ENCODE results near the gene PDSS2.

PDSS2 gene

DNA sequence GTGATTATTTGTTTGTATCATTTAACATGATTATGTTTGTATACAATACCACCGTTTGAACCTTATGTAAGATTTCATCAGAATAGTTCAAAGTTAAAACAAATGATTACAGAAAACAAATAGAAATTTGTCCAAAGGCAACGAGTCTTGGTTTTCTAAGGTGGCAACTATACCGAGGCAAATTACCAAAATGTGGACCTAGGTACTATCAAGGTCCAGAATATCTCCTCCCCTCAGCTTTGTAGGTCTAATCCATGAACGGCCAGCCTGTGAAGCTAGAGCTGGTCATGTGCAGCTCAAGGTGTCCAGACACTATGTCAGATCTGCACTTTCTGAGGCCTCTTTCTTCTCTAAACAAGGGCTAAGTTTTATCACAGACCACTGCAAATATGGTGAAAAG, 192.4 kb downstream of the PDSS2 start:
- Histone ChIP-seq H3K27ac (ENCODE audit: low read depth, low read length) (no peak overlapping the region), H3K36me3 (ENCODE audit: control insufficient read depth, low read length) (no peaks in the 10 kb centered on the region), H3K9me3 (ENCODE audit: control insufficient read depth, insufficient read depth, low read length) (no peaks in the 10 kb centered on the region), H3F3A (ENCODE audit: control insufficient read depth, insufficient read depth) (no peaks in the 10 kb centered on the region), H4K20me1 (ENCODE audit: control insufficient read depth, insufficient read depth, low read depth, low read length) (no peaks in the 10 kb centered on the region), H3K4me2 (ENCODE audit: low read length) (no peak overlapping the region), H3K9me2 (replicated peaks; ENCODE audit: control insufficient read depth, low read length) (no peaks in the 10 kb centered on the region), H3K4me1 (ENCODE audit: control insufficient read depth, low read length) (peaks cover 11% of the 10 kb centered on the region), H3K27me3 (ENCODE audit: control insufficient read depth, low read length) (no peaks in the 10 kb centered on the region), H3K4me3 (ENCODE audit: low read length) (no peak overlapping the region), H3K79me2 (ENCODE audit: control insufficient read depth, low read length) (no peaks in the 10 kb centered on the region)
- TF ChIP-seq, protein P1, sequence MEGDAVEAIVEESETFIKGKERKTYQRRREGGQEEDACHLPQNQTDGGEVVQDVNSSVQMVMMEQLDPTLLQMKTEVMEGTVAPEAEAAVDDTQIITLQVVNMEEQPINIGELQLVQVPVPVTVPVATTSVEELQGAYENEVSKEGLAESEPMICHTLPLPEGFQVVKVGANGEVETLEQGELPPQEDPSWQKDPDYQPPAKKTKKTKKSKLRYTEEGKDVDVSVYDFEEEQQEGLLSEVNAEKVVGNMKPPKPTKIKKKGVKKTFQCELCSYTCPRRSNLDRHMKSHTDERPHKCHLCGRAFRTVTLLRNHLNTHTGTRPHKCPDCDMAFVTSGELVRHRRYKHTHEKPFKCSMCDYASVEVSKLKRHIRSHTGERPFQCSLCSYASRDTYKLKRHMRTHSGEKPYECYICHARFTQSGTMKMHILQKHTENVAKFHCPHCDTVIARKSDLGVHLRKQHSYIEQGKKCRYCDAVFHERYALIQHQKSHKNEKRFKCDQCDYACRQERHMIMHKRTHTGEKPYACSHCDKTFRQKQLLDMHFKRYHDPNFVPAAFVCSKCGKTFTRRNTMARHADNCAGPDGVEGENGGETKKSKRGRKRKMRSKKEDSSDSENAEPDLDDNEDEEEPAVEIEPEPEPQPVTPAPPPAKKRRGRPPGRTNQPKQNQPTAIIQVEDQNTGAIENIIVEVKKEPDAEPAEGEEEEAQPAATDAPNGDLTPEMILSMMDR (IDR thresholded peaks at IDR 0.05; ENCODE audit: low read depth, low read length, poor library complexity, severe bottlenecking), result no peak
- no peak for TF ChIP-seq EZH2phosphoT487 (IDR thresholded peaks at IDR 0.05; ENCODE audit: borderline replicate concordance, low read length)

DNA sequence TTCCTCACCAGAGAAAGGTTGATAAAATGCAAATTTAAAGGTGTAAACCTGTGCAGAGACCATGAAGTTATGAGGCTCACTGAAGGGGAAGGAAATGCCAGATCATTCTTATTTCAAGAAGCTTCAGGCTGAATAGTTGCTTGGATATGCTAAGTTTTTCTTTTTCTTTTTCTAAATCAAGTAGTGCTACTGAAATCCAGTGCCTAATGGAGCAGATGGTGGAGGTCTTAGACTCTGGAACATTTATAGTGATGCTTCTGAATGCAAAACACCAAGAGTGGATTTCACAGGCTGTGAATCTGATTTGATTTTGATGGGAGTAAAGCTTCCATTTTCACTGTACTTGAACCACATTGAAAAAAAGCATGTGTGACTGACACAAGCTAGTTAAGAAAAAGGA, 192.8 kb downstream of the PDSS2 start:
- Histone ChIP-seq H3K27me3 (ENCODE audit: control insufficient read depth, low read length) (no peaks in the 10 kb centered on the region), H3K9me2 (replicated peaks; ENCODE audit: control insufficient read depth, low read length) (no peaks in the 10 kb centered on the region), H3F3A (ENCODE audit: control insufficient read depth, insufficient read depth) (no peaks in the 10 kb centered on the region), H3K79me2 (ENCODE audit: control insufficient read depth, low read length) (no peaks in the 10 kb centered on the region), H3K4me3 (ENCODE audit: low read length) (no peak overlapping the region), H3K9me3 (ENCODE audit: control insufficient read depth, insufficient read depth, low read length) (no peaks in the 10 kb centered on the region), H3K4me2 (ENCODE audit: low read length) (no peak overlapping the region), H3K36me3 (ENCODE audit: control insufficient read depth, low read length) (no peaks in the 10 kb centered on the region), H4K20me1 (ENCODE audit: control insufficient read depth, insufficient read depth, low read depth, low read length) (no peaks in the 10 kb centered on the region), H3K27ac (ENCODE audit: low read depth, low read length) (no peak overlapping the region), H3K4me1 (ENCODE audit: control insufficient read depth, low read length) (peaks cover 11% of the 10 kb centered on the region)
- TF ChIP-seq, protein P1 (IDR thresholded peaks at IDR 0.05; ENCODE audit: low read depth, low read length, poor library complexity, severe bottlenecking), result no peak
- no peak for TF ChIP-seq EZH2phosphoT487 (IDR thresholded peaks at IDR 0.05; ENCODE audit: borderline replicate concordance, low read length)

DNA sequence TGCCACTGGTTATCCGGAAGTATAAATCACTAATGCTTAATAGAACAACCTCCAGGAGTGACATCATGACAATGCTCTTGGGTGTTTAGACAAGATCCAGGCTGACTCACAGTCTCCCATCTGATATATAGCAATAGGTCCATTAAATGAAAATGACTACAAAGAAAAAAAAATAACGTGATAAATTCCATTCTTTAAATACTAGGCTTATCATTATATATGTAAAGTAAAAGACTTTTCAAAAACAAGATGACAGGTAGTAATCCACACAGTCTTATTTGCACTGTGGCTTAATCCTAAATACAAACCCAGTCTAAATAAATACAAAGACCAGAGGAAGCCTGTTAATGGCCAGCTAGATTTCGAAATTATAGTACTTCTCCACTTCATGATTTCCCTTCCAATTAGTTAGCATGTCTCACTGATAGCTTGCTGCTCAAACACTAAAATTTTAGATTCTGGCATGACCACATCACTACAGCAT, 195.0 kb downstream of the PDSS2 start:
- no peaks in the 10 kb centered on the region for H3K27me3 ChIP-seq (ENCODE audit: control insufficient read depth, low read length)
- no peaks in the 10 kb centered on the region for H4K20me1 ChIP-seq (ENCODE audit: control insufficient read depth, insufficient read depth, low read depth, low read length)
- H3K4me1 ChIP-seq (ENCODE audit: control insufficient read depth, low read length), result peaks cover 11% of the 10 kb centered on the region
- TF ChIP-seq EZH2phosphoT487 (IDR thresholded peaks at IDR 0.05; ENCODE audit: borderline replicate concordance, low read length), result no peak
- TF ChIP-seq, protein P1 (IDR thresholded peaks at IDR 0.05; ENCODE audit: low read depth, low read length, poor library complexity, severe bottlenecking), result no peak
- H3F3A ChIP-seq (ENCODE audit: control insufficient read depth, insufficient read depth), result no peaks in the 10 kb centered on the region
- H3K4me3 ChIP-seq (ENCODE audit: low read length), result no peak overlapping the region
- no peaks in the 10 kb centered on the region for H3K79me2 ChIP-seq (ENCODE audit: control insufficient read depth, low read length)
- no peaks in the 10 kb centered on the region for H3K9me2 ChIP-seq (replicated peaks; ENCODE audit: control insufficient read depth, low read length)
- H3K27ac ChIP-seq (ENCODE audit: low read depth, low read length), result no peak overlapping the region
- no peak overlapping the region for H3K4me2 ChIP-seq (ENCODE audit: low read length)
- no peaks in the 10 kb centered on the region for H3K36me3 ChIP-seq (ENCODE audit: control insufficient read depth, low read length)
- no peaks in the 10 kb centered on the region for H3K9me3 ChIP-seq (ENCODE audit: control insufficient read depth, insufficient read depth, low read length)

Measured in DOHH2 (cell line).